B cell (primary cell): ENCODE data around the gene SLC35E1. TPM values are rescaled to one million over a fixed set of nuclear protein-coding genes. Genes with fewer than 3 reads are reported as not detected.
"Not testable (repeated sequence)": the region's sequence is repeated elsewhere in the genome, so short reads cannot be mapped to it uniquely, and the experiment has no call there.

Source experiments
- ATAC-seq: fragments of 200-7000 bp; cut with Tn5 transposase; one replicate; pipeline ENCODE4 v1.10.0; 2021; ENCODE audit warnings: low read depth, mild to moderate bottlenecking, moderate number of reproducible peaks, moderate library complexity
- CTCF ChIA-PET: fragments of 350-600 bp; sonication (Branson Sonifier 250); formaldehyde crosslinking; loops from one replicate; lab custom pipeline; 2021; ENCODE audit warnings: antibody characterized with exemption, inconsistent platforms; lab: Charles Lee
- POLR2A ChIA-PET: fragments of 350-600 bp; sonication (Branson Sonifier 250); formaldehyde crosslinking; loops from one replicate; lab custom pipeline; 2021; ENCODE audit warnings: antibody characterized with exemption; lab: Charles Lee
- DNase-seq: peaks from one replicate; pipeline ENCODE4 v3.0.0; 2013
- H2AFZ ChIP-seq: 2 replicates; pipeline ENCODE4 v1.6.1; 2012; ENCODE audit warnings: mild to moderate bottlenecking, low read depth, low read length; ENCODE audit not compliant: insufficient read depth, poor library complexity, severe bottlenecking
- H3K27ac ChIP-seq, 2 donors: 1 replicate in 1 of 2; 2 replicates in 1 of 2; pipeline ENCODE4 v1.5.1; 2012 to 2013; ENCODE audit warnings: low read length in 2 of 2, mild to moderate bottlenecking in 2 of 2, moderate library complexity in 1 of 2
- H3K27me3 ChIP-seq, 4 experiments: fragments of 200-600 bp in 1 of 4; sonication (generic) in 1 of 4; replicated peaks in 1 of 4; 1 replicate in 2 of 4; 2 replicates in 2 of 4; pipeline versions ENCODE4 v1.6.1 to v1.7.0; 2013 to 2016; ENCODE audit warnings: low read length in 3 of 4, mild to moderate bottlenecking in 2 of 4, mixed read lengths in 1 of 4, moderate library complexity in 1 of 4; ENCODE audit not compliant: insufficient read depth in 4 of 4, control insufficient read depth in 3 of 4; ENCODE audit errors: control extremely low read depth in 1 of 4
- H3K36me3 ChIP-seq, 2 experiments: replicated peaks in 1 of 2; 1 replicate in 1 of 2; 2 replicates in 1 of 2; pipeline versions ENCODE4 v1.6.1 to v1.7.1; 2013; ENCODE audit warnings: low read length in 1 of 2; ENCODE audit not compliant: insufficient read depth in 2 of 2, control insufficient read depth in 1 of 2; ENCODE audit errors: control extremely low read depth in 1 of 2, extremely low read depth in 1 of 2
- H3K4me1 ChIP-seq, 2 donors: fragments of 200-600 bp in 1 of 2; sonication (generic) in 1 of 2; 1 replicate in 1 of 2; 2 replicates in 1 of 2; pipeline versions ENCODE4 v1.5.1 to v1.6.1; 2013 to 2017; ENCODE audit warnings: low read length in 2 of 2; ENCODE audit not compliant: control insufficient read depth in 2 of 2, insufficient read depth in 2 of 2
- H3K4me2 ChIP-seq: replicated peaks from 2 replicates; pipeline ENCODE3; 2012; ENCODE audit warnings: mild to moderate bottlenecking, low read depth, low read length; ENCODE audit not compliant: poor library complexity, severe bottlenecking
- H3K4me3 ChIP-seq, 5 experiments: fragments of 200-600 bp in 1 of 5; sonication (generic) in 1 of 5; 1 replicate in 3 of 5; 2 replicates in 2 of 5; pipeline versions ENCODE4 v1.5.1 to v1.7.0; 2011 to 2016; ENCODE audit warnings: low read length in 4 of 5, mild to moderate bottlenecking in 4 of 5, low read depth in 2 of 5, control low read depth in 1 of 5, moderate library complexity in 1 of 5; ENCODE audit not compliant: insufficient read depth in 1 of 5; ENCODE audit errors: control extremely low read depth in 1 of 5, extremely low read depth in 1 of 5
- H3K79me2 ChIP-seq: fragments of 200-600 bp; sonication (generic); one replicate; pipeline ENCODE4 v1.6.0; 2016; ENCODE audit warnings: low read length; ENCODE audit not compliant: control insufficient read depth, insufficient read depth
- H3K9ac ChIP-seq: fragments of 200-600 bp; sonication (generic); 2 replicates; pipeline ENCODE4 v1.6.1; 2017; ENCODE audit warnings: mild to moderate bottlenecking, low read length, moderate library complexity
- H3K9me3 ChIP-seq, 3 donors: one replicate each; pipeline versions ENCODE4 v1.6.1 to v1.7.1; 2013; ENCODE audit warnings: low read length in 2 of 3; ENCODE audit not compliant: control insufficient read depth in 2 of 3, insufficient read depth in 1 of 3; ENCODE audit errors: control extremely low read depth in 1 of 3
- H4K20me1 ChIP-seq: 2 replicates; pipeline ENCODE4 v1.6.0; 2012; ENCODE audit warnings: mild to moderate bottlenecking, low read length; ENCODE audit not compliant: insufficient read depth, control insufficient read depth, poor library complexity, severe bottlenecking
- H3K27ac Mint-ChIP-seq: one replicate; pipeline ENCODE4 v1.8.0; 2021; ENCODE audit warnings: mixed read lengths
- H3K27me3 Mint-ChIP-seq: one replicate; pipeline ENCODE4 v1.8.0; 2021; ENCODE audit warnings: mixed read lengths
- H3K4me1 Mint-ChIP-seq: one replicate; pipeline ENCODE4 v1.8.0; 2021; ENCODE audit warnings: mixed read lengths
- H3K4me3 Mint-ChIP-seq: one replicate; pipeline ENCODE4 v1.8.0; 2021; ENCODE audit warnings: mixed read lengths
- H3K9me3 Mint-ChIP-seq: one replicate; pipeline ENCODE4 v1.8.0; 2022; ENCODE audit warnings: mixed read lengths; ENCODE audit not compliant: insufficient read depth
- CTCF ChIP-seq: fragments of 200-600 bp; IDR thresholded peaks from one replicate; pipeline ENCODE4 v1.8.0; 2022; ENCODE audit warnings: antibody characterized with exemption, mild to moderate bottlenecking
- EZH2 ChIP-seq: IDR thresholded peaks from 2 replicates; pipeline ENCODE4 v1.6.1; 2012; ENCODE audit warnings: borderline replicate concordance, low read depth, mild to moderate bottlenecking, moderate library complexity, low read length; ENCODE audit not compliant: insufficient read depth, poor library complexity, severe bottlenecking
- WGBS: methylation state at CpG from one replicate; pipeline ENCODE4 v1.1.5; 2013; ENCODE audit warnings: missing lambda C conversion rate; ENCODE audit not compliant: insufficient coverage; 5-methylcytosine and 5-hydroxymethylcytosine counted together
- intact Hi-C: fragments of 100-400 bp; cut with micrococcal nuclease; formaldehyde crosslinking; loops from one replicate; pipeline ENCODE4 v1.10.0; 2022
- polyA plus RNA-seq: library from polyadenylated mRNA; depleted of rRNA; stranded (reverse); fragments of >200 nt; gene quantifications from 2 replicates; pipeline ENCODE4 v1.2.3, GENCODE V29; 2012
- total RNA-seq, 2 donors: library from RNA; stranded (reverse); fragments of 120-200 nt in 1 of 2; gene quantifications; 1 replicate in 1 of 2; 2 replicates in 1 of 2; pipeline versions ENCODE4 v1.2.3 to v1.2.4, GENCODE V29; 2013 to 2022

The SLC35E1 gene
- total and polyA plus RNA-seq, 2 donors (not counting 1 experiment from before 2014, with no cell fraction given), result 23.4 to 46.8 TPM

GRCh38 chr19:16506961-16507360, 65.3 kb downstream of the SLC35E1 start:
- Mint-ChIP-seq H3K4me3 (no peak overlapping the region), H3K9me3 (no peaks in the 10 kb centered on the region), H3K4me1 (no peaks in the 10 kb centered on the region), H3K27me3 (no peaks in the 10 kb centered on the region), H3K27ac (no peak overlapping the region)
- ATAC-seq, result no peak
- H2AFZ ChIP-seq, result no peak overlapping the region
- H3K9me3 ChIP-seq, result no peaks in the 10 kb centered on the region
- WGBS, result 100% methylated on average over 2 of the region's 6 CpGs
- peaks cover 4% of the 10 kb centered on the region for H3K79me2 ChIP-seq
- no peak overlapping the region for H3K4me3 ChIP-seq
- peaks cover 0 to 17% of the 10 kb centered on the region in 2 experiments for H3K36me3 ChIP-seq
- POLR2A ChIA-PET, result no interaction called here
- no peaks in the 10 kb centered on the region for H4K20me1 ChIP-seq
- H3K27me3 ChIP-seq, result no peaks in the 10 kb centered on the region
- no peak overlapping the region for H3K27ac ChIP-seq
- no peak overlapping the region for H3K4me2 ChIP-seq
- DNase-seq, result no peak
- CTCF ChIA-PET, result no interaction called here
- H3K9ac ChIP-seq, result no peak overlapping the region
- intact Hi-C loops, result no loop called here
- no peak for TF ChIP-seq CTCF
- no peak for TF ChIP-seq EZH2
- H3K4me1 ChIP-seq, result no peaks in the 10 kb centered on the region

GRCh38 chr19:16506161-16506560, 66.1 kb downstream of the SLC35E1 start:
- H3K4me1 Mint-ChIP-seq, H3K4me2 ChIP-seq, H3K4me1 ChIP-seq, H3K9ac ChIP-seq, H3K4me3 ChIP-seq, POLR2A ChIA-PET, H2AFZ ChIP-seq, H3K4me3 Mint-ChIP-seq, H3K9me3 ChIP-seq, H3K27me3 ChIP-seq, H4K20me1 ChIP-seq, H3K27ac ChIP-seq, DNase-seq, intact Hi-C loops, CTCF ChIA-PET, H3K27ac Mint-ChIP-seq, H3K9me3 Mint-ChIP-seq, H3K27me3 Mint-ChIP-seq, H3K79me2 ChIP-seq, ATAC-seq: not testable (repeated sequence)
- 98% methylated on average over 8 of the region's 11 CpGs for WGBS
- H3K36me3 ChIP-seq, result peaks cover 0 to 19% of the 10 kb centered on the region in 2 experiments
